Fibroblast of skin of abdomen (primary cell): ENCODE measurements around the gene JMJD4.
A peak's percentile ranks its signal among the peaks of the same experiment; 100 is the strongest.
"Not testable (repeated sequence)": the region's sequence is repeated elsewhere in the genome, so short reads cannot be mapped to it uniquely, and the experiment has no call there.

Experiments used
- DNase-seq: peaks from one replicate; pipeline ENCODE4 v3.0.0-alpha.2; 2013

JMJD4 gene

GRCh38 chr1:227731696-227732585 lies 3.2 kb downstream of the JMJD4 start:
- no peak for DNase-seq

GRCh38 chr1:227731241-227731677 lies 3.8 kb downstream of the JMJD4 start:
- DNase-seq, result no peak

GRCh38 chr1:227730630-227731151 lies 4.4 kb downstream of the JMJD4 start:
- DNase-seq, result no peak

GRCh38 chr1:227729881-227730629 lies 5.0 kb downstream of the JMJD4 start:
- peak; percentile 61 for DNase-seq

DNA sequence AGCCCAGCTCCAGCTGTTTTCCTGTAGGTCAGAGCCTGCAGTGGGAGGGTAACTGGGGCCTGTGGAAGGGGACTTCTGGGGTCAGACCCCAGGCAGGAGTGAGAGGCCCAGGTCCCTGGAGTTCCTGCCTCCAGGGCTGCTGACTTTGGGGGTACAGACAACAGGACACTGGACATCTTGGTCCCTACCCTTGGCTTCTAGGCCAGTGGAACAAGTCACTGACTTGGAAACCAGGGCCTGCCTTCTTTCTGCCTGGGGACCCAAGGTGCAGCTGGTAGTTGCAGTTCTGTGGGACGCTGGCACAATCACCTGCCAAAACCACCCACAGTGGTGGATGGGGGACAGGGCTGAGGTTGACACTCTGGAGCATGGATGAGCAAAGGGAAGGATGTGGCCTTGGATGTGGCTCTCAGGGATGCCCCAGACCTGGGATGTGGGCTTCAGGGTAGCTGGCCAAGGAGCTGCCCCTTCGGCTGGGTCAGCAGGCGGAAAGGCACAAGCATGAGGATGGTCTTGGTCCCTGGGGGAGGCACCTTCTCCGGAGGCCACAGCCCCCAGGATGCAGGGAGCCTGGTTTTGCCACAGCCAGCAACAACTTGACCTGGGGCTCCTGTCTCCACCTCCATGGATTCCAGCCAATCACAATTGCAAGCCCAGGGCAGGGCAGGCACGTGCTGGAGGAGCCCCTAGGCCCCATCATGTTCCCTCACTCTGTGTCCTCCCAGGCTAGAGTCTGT lies 5.8 kb downstream of the JMJD4 start:
- DNase-seq, result no peak

DNA sequence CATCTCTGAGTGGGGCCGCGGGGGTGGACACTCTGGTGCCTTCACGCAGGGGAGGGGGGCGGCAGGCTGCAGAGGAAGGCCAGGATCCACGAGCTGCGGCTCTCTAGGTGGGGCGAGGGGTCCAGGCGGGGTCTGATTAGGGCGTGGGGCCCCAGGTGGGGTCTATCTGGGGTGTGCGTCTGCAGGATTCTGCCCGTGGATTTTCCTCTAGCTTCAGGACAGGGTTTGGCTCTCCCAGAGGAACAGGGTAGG lies 6.3 kb downstream of the JMJD4 start:
- DNase-seq, result no peak

DNA sequence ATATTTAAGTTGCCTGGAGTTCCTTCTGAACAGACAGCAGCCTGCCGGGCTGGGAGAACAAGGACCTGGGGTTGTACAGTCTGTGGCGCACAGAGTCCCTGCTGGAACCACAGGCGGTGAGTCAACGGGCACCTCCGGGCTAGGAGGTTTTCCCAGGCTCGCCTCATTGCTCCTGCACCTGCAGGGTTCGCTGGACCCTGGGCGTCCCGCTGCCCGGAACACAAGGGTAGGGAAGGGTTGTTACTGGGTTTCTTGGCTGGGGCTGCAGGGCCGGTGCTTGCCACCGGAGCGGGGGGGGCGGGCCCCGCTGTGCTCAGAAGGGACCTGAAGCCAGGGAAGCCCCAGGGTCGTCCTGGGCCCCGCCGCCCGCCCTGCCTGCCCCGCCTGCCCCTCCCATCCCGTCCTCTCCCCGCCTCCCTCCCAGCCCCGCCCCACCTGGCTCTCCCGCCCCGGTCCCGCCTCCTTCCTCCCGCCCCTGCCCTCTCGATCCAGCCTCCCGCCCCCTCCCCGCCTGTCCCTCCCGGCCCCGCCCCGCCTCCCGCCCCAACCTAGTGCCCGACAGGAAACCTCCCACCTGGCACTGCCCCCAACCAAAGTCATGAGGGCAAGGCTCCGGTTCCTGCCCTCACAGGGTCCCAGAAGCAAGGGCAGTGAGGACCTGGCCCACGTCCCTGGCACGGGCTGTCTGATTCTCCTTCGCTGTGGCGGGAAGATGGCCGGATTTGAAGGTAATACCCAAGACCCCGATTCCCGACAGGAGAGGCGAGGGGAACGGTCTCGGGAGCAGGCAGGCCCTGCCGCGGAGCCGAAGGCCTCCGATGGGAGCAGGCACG lies 6.8 kb downstream of the JMJD4 start:
- DNase-seq, result peak; percentile 43

DNA sequence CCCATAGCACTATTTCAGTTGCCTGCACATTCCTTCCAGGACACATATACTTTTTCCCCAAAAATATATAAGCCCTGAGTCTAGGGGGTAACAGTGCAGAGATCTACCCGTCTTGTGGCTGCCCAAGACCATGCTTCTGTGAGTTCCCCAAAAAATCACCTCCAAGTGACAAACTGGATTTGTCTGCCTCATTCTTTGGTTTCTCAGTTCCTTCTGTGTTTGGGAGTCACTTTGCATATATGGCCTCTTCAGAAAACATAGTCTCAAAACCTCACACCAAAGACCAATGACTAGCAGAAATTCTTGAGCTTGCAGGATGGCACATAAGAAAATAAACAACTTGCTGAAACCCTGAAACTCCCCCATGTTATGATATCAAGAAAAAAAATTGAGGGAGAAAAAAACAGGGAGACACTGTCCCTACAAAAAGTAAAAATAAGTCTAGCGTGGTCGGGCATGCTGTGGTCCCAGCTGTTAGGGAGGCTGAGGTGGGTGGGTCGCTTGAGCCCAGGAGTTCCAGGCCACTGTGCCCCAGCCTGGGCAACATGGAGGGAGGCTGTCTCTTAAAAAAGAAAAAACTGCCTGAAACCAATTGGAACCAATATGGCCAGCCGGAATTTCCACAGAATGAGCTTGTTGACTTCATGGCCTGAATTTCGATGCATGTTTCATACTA lies 8.0 kb downstream of the JMJD4 start:
- no peak for DNase-seq

- no peak for DNase-seq
Observed at GRCh38 chr1:227726318-227726717, 8.8 kb downstream of the JMJD4 start.

GRCh38 chr1:227725046-227725445 lies 10.1 kb downstream of the JMJD4 start:
- no peak for DNase-seq

- DNase-seq, result no peak
Observed at GRCh38 chr1:227723474-227723873, 11.6 kb downstream of the JMJD4 start.

DNA sequence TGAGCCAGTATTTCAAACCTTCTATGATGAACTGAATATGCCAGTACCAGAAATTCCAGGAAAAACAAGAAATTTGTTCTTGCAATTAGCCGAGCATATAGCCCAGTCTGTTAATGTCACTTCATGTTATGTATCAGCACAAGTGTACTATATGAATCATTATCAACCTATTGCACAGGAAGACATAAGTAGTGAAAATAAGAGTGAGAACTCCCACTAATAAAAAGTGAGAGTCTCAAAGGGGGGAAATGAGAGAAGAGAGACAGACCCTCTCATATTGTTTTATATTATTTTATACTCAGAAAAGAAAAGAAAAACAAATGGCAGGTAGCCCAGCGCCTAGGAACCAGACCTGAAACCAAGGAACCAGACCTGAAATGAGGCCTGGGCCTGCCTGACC lies 16.2 kb downstream of the JMJD4 start:
- no peak for DNase-seq

DNA sequence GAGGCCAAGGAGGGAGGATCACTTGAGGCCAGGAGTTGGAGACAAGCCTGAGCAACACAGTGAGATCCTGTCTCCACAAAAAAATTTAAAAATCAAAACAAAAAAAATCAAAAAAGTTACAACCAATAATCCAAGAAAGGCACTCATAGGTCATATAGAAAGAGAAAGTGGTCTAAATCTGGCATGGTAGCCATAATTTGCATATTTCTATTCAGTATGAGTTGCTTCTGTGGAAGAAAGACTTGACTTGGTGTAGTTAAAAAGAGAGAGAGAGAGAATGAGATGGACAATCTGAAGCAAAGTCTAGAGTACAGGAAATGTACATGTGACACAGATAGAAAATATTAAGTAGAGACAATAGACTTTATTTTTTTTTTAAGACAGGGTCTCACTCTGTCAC lies 22.5 kb downstream of the JMJD4 start:
- DNase-seq, result no peak

- DNase-seq, result not testable (repeated sequence)
Observed at GRCh38 chr1:227710474-227710873, 24.6 kb downstream of the JMJD4 start.

DNA sequence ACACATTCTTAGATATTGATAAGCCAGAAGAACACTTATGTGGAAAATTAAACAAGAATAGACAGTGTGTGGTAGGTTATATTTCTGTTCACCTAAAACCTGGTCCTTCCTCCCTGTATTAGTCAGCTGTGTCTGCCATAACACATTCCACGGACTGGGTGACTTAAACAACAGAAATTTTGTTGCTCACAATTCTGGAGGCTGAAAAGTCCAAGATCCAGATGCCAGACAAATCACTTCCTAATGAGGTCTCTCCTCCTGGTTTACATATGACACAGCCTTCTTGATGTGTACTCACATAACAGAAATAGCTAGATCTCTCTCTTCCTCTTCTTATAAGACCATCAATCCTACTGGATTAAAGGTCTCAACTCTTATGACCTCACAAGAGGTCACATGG lies 25.7 kb downstream of the JMJD4 start:
- DNase-seq, result no peak

DNA sequence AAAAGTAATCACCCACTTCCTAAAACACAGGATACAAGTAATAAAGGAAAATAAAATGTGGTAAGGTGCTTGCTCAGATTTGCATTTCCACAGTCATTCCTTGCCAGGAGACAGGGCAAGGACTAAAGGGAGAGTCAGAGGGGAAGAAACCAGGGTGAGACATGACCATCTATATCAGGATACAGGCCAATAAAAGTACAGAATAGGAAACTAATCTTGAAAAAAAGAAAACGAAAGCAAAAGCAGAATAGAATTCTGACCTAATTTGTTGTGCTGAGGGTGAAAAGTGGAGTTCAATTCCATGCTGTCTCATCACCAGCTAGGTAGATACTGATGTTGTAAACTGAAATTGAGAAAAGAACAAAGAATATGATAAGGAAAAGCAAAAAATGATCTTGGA lies 27.3 kb downstream of the JMJD4 start:
- no peak for DNase-seq

DNA sequence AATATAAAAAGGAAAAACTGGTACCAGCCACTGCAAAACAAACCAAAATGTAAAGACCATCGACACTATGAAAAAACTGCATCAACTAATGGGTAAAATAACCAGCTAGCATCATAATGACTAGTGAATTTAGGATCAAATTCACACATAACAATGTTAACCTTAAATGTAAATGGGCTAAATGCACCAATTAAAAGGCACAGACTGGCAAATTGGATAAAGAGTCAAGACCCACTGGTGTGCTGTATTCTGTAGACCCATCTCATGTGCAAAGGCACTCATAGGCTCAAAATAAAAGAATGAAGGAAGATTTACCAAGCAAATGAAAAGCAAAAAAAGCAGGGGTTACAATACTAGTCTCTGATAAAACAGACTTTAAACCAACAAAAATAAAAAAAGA lies 33.5 kb downstream of the JMJD4 start:
- not testable (repeated sequence) for DNase-seq

GRCh38 chr1:227697321-227697864 lies 37.7 kb downstream of the JMJD4 start:
- DNase-seq, result no peak

- no peak for DNase-seq
Observed at GRCh38 chr1:227685807-227686206, 49.3 kb downstream of the JMJD4 start.
